ENCODE data around the gene PMPCB. TPM values are rescaled to one million over a fixed set of nuclear protein-coding genes. Genes with fewer than 3 reads are reported as not detected.
"Not testable (repeated sequence)": the region's sequence is repeated elsewhere in the genome, so short reads cannot be mapped to it uniquely, and the experiment has no call there.

Gene PMPCB
- total RNA-seq, result 63.0 TPM

DNA sequence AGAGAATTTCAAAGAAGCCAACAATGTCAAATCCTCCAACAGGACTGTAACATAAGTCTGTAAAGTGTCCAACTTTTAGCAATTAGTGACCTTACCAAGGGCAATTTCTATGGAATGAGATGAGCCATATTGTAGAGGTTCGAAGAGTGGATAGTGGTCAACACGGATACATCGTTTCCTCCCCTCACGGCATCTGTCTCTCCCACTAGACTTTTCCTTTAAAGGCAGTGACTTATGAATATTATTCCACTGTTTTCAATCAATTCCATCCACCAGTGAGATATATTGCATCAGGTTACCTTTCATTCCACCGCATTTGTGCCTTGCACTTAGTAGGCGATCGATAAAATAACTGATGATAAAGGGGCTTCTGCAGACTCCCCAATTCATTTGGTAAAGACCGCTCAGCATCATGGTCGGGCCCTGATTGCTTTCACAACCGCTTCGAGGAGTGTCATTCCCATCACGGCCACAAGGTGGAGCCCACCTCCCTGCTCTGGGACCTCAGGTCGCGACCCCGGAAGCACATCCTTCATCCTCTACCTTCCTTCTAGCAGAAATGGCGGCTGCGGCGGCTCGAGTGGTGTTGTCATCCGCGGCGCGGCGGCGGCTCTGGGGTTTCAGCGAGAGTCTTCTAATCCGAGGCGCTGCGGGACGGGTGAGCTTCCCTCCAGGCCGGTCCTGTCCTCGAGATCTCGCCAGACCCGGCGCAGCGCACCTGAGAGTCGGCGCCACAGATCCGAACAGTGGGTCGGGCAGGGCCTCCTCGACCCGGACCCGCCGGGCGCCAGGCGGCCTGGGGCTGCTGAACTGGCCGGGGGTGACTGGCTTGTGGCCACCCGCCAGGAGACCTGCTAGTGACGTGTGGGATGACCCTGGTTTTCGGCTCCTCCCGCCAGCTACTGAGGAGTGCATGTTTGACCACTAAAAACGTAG, at the start of gene PMPCB:
PMPCB (plus strand) TSS at position 535 of the 936 bp plus-strand sequence; CDS start at position 560, 25 bp downstream.
- peak; percentile 98 for DNase-seq

- not testable (repeated sequence) for DNase-seq
These were observed 43.3 kb upstream of the PMPCB start for GRCh38 chr7:103253699-103254506.

DNA sequence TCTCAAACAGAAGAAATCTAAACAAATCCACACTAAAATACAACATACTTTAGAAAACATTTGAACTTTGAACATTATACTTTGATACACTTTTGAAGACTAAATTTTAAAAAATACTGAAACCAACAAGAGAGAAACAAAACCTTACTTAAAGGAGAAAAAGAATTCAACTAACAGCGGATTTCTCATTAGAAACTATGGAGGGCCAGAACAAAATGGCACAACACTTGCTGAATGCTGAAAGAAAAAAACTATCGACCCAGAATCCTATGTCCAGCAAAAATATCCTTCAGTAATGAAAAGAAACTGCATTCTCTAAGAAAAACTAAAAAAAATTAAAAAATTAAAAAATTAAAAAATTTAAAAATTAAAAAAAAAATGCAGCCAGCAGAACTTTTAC, 33.2 kb upstream of the PMPCB start:
- DNase-seq, result not testable (repeated sequence)

DNA sequence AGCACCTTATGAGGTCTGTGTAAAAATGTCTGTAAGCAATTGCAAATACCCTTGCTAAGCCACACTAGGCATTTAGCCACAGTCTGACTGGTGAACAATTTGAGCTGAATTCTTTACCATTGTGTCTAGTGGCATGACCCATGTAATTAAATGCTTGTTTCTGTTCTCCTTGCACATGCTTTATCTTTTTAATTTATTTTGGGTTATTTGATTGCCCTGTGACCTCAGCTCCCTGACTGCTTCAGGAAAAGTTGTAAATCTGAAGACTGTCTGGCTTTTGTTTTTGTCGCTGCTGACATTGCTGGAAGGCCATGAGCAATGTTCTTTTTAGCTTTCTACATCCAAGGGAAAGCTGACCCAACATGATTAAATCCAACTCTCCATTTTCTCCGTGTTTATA, 31.0 kb upstream of the PMPCB start:
- DNase-seq, result not testable (repeated sequence)

- DNase-seq, result not testable (repeated sequence)
These were observed 23.9 kb upstream of the PMPCB start for GRCh38 chr7:103273374-103273773.

DNA sequence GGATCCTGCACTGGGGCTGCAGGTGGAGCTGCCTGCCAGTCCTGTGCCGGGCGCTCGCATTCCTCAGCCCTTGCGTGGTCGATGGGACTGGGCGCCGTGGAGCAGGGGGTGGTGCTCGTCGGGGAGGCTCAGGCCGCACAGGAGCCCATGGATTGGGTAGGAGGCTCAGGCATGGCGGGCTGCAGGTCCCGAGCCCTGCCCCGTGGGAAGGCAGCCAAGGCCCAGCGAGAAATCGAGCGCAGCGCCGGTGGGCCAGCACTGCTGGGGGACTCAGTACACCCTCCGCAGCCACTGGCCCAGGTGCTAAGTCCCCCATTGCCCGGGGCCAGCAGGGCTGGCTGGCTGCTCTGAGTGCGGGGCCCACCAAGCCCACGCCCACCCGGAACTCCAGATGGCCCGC, 22.4 kb upstream of the PMPCB start:
- DNase-seq, result not testable (repeated sequence)

DNA sequence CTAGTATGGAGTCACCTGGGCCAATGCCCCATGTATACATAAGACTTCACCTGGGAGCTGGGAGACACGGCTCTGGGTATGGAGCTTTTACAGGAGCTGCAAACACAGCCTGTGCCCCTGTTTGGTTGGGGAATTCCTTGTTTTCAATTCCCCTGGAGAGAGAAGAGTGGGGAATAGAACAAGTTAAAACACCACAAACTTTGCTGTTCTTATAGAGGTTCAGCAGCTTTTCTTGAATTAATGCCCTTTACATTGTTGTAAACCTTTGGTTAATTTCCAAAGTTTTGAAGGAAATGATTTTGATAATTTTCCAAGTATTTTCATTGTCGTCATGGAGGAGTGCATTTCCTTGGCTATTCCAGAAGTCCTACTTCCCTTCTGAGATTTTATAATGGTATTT, 19.0 kb upstream of the PMPCB start:
- DNase-seq, result not testable (repeated sequence)

- DNase-seq, result not testable (repeated sequence)
These were observed 17.6 kb upstream of the PMPCB start for GRCh38 chr7:103279636-103279962.

GRCh38 chr7:103279963-103280802, 17.1 kb upstream of the PMPCB start:
- peak; percentile 80 for DNase-seq

DNA sequence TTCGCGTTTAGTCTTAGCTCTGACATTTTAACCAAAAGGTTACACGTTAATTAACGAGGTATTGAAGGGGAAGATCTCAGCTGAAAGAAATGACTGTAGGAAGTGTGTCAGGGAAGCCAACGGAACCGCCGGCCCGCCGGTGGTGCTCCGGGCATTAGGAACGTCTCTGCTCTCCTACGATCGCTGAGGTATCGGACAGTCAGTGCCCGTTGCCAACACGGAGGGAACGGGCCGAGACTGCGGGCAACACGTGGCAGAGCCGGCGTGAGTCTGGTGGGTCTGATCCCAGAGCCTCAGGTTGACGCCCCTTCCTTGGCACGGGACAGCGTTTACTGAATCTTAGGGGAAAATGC, 16.5 kb upstream of the PMPCB start:
- peak; percentile 20 for DNase-seq

- not testable (repeated sequence) for DNase-seq
These were observed 14.3 kb upstream of the PMPCB start for GRCh38 chr7:103282802-103283427.

DNA sequence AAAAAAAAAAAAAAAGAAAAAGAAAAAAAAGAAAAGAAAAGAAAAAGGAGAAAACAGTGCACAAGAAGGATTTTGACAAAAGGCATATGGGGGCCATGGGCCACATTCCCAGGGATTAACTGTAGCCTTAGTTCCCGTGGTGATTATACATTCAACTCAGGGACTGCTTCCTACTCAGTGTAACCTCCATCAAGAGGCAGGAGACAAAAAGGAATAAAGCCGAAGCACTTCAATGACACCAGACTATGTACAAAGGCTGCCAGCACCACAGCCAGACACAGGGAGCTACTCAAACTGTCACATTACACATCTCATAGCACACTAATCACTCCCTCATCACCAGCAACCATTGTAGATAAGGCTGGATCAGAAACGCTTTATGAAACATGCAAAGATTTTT, 5.1 kb upstream of the PMPCB start:
- DNase-seq, result no peak

GRCh38 chr7:103293526-103293925, 3.7 kb upstream of the PMPCB start:
- DNase-seq, result no peak

DNA sequence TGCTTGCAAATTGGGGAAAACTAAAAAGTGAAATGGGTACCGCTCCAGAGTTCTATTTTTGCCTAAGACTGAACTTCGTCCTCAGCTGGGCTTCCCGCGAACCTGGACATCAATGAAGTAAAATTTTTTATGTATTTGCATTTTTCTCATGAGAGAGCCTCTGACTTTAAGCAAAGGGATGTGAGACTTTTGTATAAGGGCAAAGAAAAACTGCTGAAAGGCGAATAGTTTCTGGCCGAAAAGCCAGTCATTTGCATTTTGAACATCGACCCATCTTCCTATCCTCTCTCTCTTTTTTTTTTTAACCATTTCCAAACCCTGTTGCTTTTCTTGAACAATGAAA, 573 bp downstream of the PMPCB start:
- no peak for DNase-seq

DNA sequence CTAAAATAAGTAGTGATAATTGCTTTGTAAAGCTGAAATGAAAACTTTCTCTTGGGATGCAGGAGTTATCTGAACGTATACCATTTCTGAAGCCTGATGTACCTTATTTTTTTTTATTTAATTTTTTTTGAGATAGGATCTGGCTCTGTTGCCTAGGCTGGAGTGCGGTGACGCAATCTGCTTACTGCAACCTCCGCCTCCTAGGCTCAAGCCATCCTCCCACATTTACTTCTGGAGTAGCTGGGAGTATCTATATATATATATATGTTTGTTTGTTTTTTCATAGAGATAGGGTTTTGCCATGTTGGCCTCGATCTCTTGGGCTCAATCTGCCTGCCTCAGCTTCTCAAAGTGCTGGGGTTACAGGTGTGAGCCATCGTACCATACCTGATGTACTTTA, 2.4 kb downstream of the PMPCB start:
- no peak for DNase-seq

GRCh38 chr7:103301441-103301840, 4.2 kb downstream of the PMPCB start:
- DNase-seq, result no peak

DNA sequence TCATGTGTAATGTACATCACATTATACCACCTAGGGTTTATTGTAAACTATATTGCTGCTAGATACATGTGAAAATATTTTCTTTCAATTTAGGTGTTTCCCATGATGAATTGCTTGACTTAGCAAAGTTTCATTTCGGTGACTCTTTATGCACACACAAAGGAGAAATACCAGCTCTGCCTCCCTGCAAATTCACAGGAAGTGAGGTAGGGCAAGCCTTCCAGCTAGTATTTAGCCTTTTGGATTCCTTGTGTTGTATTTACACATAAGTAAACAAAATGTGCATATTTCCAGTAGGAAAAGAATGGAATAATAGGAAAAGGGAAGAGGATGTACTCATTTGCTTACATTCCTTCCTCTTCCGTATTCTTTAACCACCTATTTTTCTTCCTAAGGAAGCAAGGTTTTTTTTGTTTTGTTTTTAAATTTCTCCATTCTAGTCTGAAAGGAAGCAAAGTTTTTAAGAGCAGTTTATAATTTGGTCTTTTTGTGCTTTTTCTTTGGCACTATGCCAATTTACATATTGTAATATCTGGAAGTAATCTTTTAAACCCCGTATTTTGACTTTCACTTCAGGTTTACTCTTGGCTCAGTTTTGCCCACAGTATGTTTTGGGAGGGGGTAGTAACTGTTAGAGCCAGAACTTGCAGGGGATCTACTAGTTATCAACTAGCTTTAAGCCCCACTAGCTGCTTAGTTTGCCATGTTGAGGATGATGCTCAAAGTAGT, 10.4 kb downstream of the PMPCB start:
- peak; percentile 10 for DNase-seq

DNA sequence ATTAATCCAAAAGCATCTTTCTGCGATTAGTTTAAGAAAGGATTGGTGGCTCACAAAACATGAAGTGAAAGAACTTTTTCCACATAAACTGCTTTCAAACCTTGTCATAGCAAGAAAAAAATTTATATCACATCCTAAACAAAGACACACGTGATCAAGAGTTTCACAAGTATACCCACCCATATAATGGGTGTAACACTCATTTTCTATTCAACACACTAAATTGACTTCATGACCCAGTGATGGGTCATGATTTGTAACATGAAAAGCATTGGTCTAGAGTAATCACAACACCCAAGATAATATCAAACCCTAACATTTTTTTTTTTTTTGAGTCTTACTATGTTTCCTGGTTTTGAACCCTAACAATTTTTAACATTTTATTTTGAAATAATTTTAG, 17.6 kb downstream of the PMPCB start:
- DNase-seq, result no peak

GRCh38 chr7:103316380-103316941, 19.2 kb downstream of the PMPCB start:
- no peak for DNase-seq

DNA sequence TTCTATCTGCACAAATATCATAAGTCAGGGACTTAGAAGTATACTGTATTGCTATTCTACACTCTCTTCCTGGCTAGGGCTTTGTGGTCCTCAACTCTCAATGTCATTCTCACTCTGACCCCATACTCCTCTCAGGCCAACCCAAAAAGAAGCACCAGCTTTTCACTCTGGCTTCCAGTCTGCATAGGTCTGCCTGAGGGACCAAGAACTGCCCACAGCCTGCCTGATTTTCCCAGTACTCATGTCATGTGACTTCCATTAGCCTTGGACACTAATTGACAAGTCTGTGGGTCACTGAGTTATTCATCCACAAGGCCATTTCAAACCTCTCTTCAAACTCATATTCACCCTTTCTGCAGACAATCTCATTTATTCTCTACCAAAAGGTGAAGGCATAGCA, 19.8 kb downstream of the PMPCB start:
- no peak for DNase-seq

DNA sequence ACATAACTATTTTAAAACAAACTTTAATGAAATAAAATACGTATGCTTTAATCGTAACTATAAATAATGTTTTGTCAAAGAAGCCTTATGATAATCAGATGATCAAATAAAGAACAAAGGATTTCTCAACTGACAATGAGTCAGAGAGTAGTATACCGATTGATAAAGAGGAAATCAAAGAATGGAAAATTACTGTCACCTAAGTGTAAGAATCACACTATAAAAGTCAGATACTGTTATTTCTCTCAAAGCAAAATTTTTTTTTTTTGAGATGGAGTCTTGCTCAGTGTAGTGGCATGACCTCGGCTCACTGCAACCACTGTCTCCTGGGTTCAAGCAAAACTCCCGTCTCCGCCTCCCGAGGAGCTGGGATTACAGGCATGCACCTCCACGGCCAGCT, 28.5 kb downstream of the PMPCB start:
- DNase-seq, result no peak

Data from tongue (tissue), 2 donors.